Cardiac ventricle fibroblast (primary cell): ENCODE data around the gene PPP2R5A. TPM values are rescaled to one million over a fixed set of nuclear protein-coding genes. Genes with fewer than 3 reads are reported as not detected.

Source experiments
- total RNA-seq: library from RNA; depleted of rRNA; stranded (reverse); fragments of >200 nt; gene quantifications from 2 replicates; pipeline ENCODE4 v1.2.3, GENCODE V29; 2015

Gene PPP2R5A
- 18.4 and 22.4 TPM in 2 replicates for total RNA-seq

GRCh38 chr1:212284744-212285684 is at the start of gene PPP2R5A:
Gene PPP2R5A (plus strand): TSS chr1:212285410. CDS start chr1:212286111, 701 bp downstream.

Other genes with a start within 250 kb of the PPP2R5A start
- gene INTS7, start 249.9 kb upstream of the PPP2R5A start, total RNA-seq = 6.4 and 10.2 TPM in 2 replicates
- gene DTL, start 249.7 kb upstream of the PPP2R5A start, total RNA-seq = 0.87 and 1.4 TPM in 2 replicates
- 2.3 and 3.4 TPM in 2 replicates for gene PACC1, start 129.5 kb downstream of the PPP2R5A start, total RNA-seq
- gene NENF, start 147.5 kb downstream of the PPP2R5A start, total RNA-seq = 100 and 126 TPM in 2 replicates